ENCODE results near the gene CBX1.
"Not testable (repeated sequence)": the region's sequence is repeated elsewhere in the genome, so short reads cannot be mapped to it uniquely, and the experiment has no call there.

The CBX1 gene

GRCh38 chr17:48036693-48037035, 64.6 kb downstream of the CBX1 start:
- peaks cover 6 to 10% of the 10 kb centered on the region in 2 experiments for H3K4me1 ChIP-seq (ENCODE audit: control insufficient read depth in 1 of 2, insufficient read depth in 2 of 2, low read length in 2 of 2)
- H3K4me3 ChIP-seq (ENCODE audit: low read depth, low read length), result no peak overlapping the region
- peaks cover 5% of the 10 kb centered on the region for H3K9me3 ChIP-seq (ENCODE audit: insufficient read depth, low read depth, low read length)
- no peak overlapping the region for H2BK5ac ChIP-seq (ENCODE audit: low read depth, low read length, poor library complexity)
- no CpG with 5 or more reads among the region's 6 CpGs for WGBS (ENCODE audit: extremely low coverage, insufficient coverage, insufficient read length)
- H4K12ac ChIP-seq (ENCODE audit: low read depth, low read length), result no peak overlapping the region
- H3K14ac ChIP-seq (ENCODE audit: low read length), result no peak overlapping the region
- no peak overlapping the region for H3K4ac ChIP-seq (ENCODE audit: low read depth, low read length)
- H3K18ac ChIP-seq (ENCODE audit: low read length), result no peak overlapping the region
- no peaks in the 10 kb centered on the region for H3K79me2 ChIP-seq (ENCODE audit: control insufficient read depth, insufficient read depth, low read length, poor library complexity)
- H3K79me1 ChIP-seq (ENCODE audit: low read length), result no peaks in the 10 kb centered on the region
- no peak overlapping the region for H4K91ac ChIP-seq (ENCODE audit: low read depth, low read length)
- no peak overlapping the region for H2AK5ac ChIP-seq (ENCODE audit: low read length)
- no peak for DNase-seq
- peaks cover 19% of the 10 kb centered on the region for H3K27me3 ChIP-seq (ENCODE audit: insufficient read depth, low read length)
- H2BK120ac ChIP-seq (ENCODE audit: insufficient read depth, low read length, poor library complexity), result no peak overlapping the region
- H3K27ac ChIP-seq (ENCODE audit: low read depth, low read length), result no peak overlapping the region
- no peak overlapping the region for H3K23ac ChIP-seq (ENCODE audit: low read length)
- no peaks in the 10 kb centered on the region for H3K36me3 ChIP-seq (ENCODE audit: control insufficient read depth in 1 of 2, insufficient read depth in 2 of 2, low read length in 2 of 2)
- H2AFZ ChIP-seq (ENCODE audit: insufficient read depth, low read length, poor library complexity), result no peak overlapping the region
- no peak overlapping the region for H2BK12ac ChIP-seq (ENCODE audit: low read length)
- no peak overlapping the region for H4K8ac ChIP-seq (ENCODE audit: low read depth, low read length)
- peak overlapping the region; percentile 85 for H3K4me2 ChIP-seq (ENCODE audit: low read length)
- no peak overlapping the region for H3K9ac ChIP-seq (ENCODE audit: low read length)

DNA sequence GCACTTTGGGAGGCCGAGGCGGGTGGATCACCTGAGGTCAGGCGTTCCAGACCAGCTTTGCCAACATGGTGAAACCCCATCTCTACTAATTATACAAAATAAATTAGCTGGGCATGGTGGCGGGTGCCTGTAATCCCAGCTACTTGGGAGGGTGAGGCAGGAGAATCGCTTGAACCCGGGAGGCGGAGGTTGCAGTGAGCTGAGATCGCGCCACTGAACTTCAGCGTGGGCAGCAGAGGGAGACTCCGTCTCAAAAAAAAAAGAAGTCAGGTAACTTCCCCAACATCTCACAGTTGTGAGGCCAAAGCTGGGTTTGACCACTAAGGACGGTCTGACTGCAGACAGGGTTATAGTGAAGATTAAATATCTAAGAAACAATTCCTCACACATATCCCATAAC, 66.5 kb downstream of the CBX1 start:
- H3K4ac ChIP-seq (ENCODE audit: low read depth, low read length); DNase-seq; H2BK5ac ChIP-seq (ENCODE audit: low read depth, low read length, poor library complexity); H2AFZ ChIP-seq (ENCODE audit: insufficient read depth, low read length, poor library complexity); H3K79me2 ChIP-seq (ENCODE audit: control insufficient read depth, insufficient read depth, low read length, poor library complexity); H3K14ac ChIP-seq (ENCODE audit: low read length); H3K4me1 ChIP-seq (ENCODE audit: control insufficient read depth in 1 of 2, insufficient read depth in 2 of 2, low read length in 2 of 2); H4K91ac ChIP-seq (ENCODE audit: low read depth, low read length); H3K9ac ChIP-seq (ENCODE audit: low read length); H2AK5ac ChIP-seq (ENCODE audit: low read length); H3K27ac ChIP-seq (ENCODE audit: low read depth, low read length); H3K4me3 ChIP-seq (ENCODE audit: low read depth, low read length); H2BK120ac ChIP-seq (ENCODE audit: insufficient read depth, low read length, poor library complexity); H4K12ac ChIP-seq (ENCODE audit: low read depth, low read length); H3K9me3 ChIP-seq (ENCODE audit: insufficient read depth, low read depth, low read length); H3K18ac ChIP-seq (ENCODE audit: low read length); H3K23ac ChIP-seq (ENCODE audit: low read length); H2BK12ac ChIP-seq (ENCODE audit: low read length); H4K8ac ChIP-seq (ENCODE audit: low read depth, low read length); H3K36me3 ChIP-seq (ENCODE audit: control insufficient read depth in 1 of 2, insufficient read depth in 2 of 2, low read length in 2 of 2); H3K79me1 ChIP-seq (ENCODE audit: low read length); H3K4me2 ChIP-seq (ENCODE audit: low read length): not testable (repeated sequence)
- WGBS (ENCODE audit: extremely low coverage, insufficient coverage, insufficient read length), result no CpG with 5 or more reads among the region's 12 CpGs
- H3K27me3 ChIP-seq (ENCODE audit: insufficient read depth, low read length), result peaks cover 19% of the 10 kb centered on the region

GRCh38 chr17:48031966-48032365, 69.3 kb downstream of the CBX1 start:
- Histone ChIP-seq H4K12ac (ENCODE audit: low read depth, low read length) (no peak overlapping the region), H3K27me3 (ENCODE audit: insufficient read depth, low read length) (peaks cover 6% of the 10 kb centered on the region), H2AFZ (ENCODE audit: insufficient read depth, low read length, poor library complexity) (no peak overlapping the region), H3K4me2 (ENCODE audit: low read length) (no peak overlapping the region), H3K14ac (ENCODE audit: low read length) (no peak overlapping the region), H2BK120ac (ENCODE audit: insufficient read depth, low read length, poor library complexity) (no peak overlapping the region), H3K18ac (ENCODE audit: low read length) (no peak overlapping the region), H2AK5ac (ENCODE audit: low read length) (no peak overlapping the region), H3K23ac (ENCODE audit: low read length) (no peak overlapping the region), H2BK12ac (ENCODE audit: low read length) (no peak overlapping the region), H3K9ac (ENCODE audit: low read length) (no peak overlapping the region), H4K91ac (ENCODE audit: low read depth, low read length) (no peak overlapping the region), H3K36me3 (ENCODE audit: control insufficient read depth in 1 of 2, insufficient read depth in 2 of 2, low read length in 2 of 2) (no peaks in the 10 kb centered on the region), H2BK5ac (ENCODE audit: low read depth, low read length, poor library complexity) (no peak overlapping the region), H4K8ac (ENCODE audit: low read depth, low read length) (no peak overlapping the region), H3K27ac (ENCODE audit: low read depth, low read length) (no peak overlapping the region), H3K4me3 (ENCODE audit: low read depth, low read length) (no peak overlapping the region), H3K79me1 (ENCODE audit: low read length) (no peaks in the 10 kb centered on the region), H3K4ac (ENCODE audit: low read depth, low read length) (no peak overlapping the region), H3K79me2 (ENCODE audit: control insufficient read depth, insufficient read depth, low read length, poor library complexity) (no peaks in the 10 kb centered on the region), H3K4me1 (ENCODE audit: control insufficient read depth in 1 of 2, insufficient read depth in 2 of 2, low read length in 2 of 2) (peaks cover 0 to 1% of the 10 kb centered on the region in 2 experiments), H3K9me3 (ENCODE audit: insufficient read depth, low read depth, low read length) (peaks cover 4% of the 10 kb centered on the region)
- WGBS (ENCODE audit: extremely low coverage, insufficient coverage, insufficient read length), result no CpG with 5 or more reads among the region's 6 CpGs
- DNase-seq, result no peak

DNA sequence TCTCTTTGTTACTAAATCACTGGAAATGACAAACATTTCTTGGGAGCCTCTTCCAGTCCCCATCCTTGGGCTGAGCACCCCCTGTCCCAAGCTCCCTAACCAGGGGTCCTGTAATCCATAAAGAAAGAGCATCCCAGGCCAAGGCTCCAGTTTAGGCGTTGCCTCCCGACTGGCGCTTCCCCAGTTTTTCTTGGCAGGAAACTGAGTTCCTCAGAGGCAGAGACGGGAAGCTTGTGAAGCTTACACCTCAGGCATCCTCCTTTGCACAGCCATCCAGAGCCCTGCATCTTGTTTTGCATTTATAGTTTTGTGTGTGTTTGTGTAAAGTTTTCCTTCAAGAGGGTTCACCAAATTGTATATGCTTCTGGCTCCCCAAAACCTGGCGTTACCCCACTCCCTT, 70.7 kb downstream of the CBX1 start:
- H2BK12ac ChIP-seq (ENCODE audit: low read length), result no peak overlapping the region
- no peak overlapping the region for H3K4me3 ChIP-seq (ENCODE audit: low read depth, low read length)
- no peak overlapping the region for H3K23ac ChIP-seq (ENCODE audit: low read length)
- no peak overlapping the region for H2BK120ac ChIP-seq (ENCODE audit: insufficient read depth, low read length, poor library complexity)
- no peak overlapping the region for H2AFZ ChIP-seq (ENCODE audit: insufficient read depth, low read length, poor library complexity)
- no peak overlapping the region for H2BK5ac ChIP-seq (ENCODE audit: low read depth, low read length, poor library complexity)
- no peaks in the 10 kb centered on the region for H3K27me3 ChIP-seq (ENCODE audit: insufficient read depth, low read length)
- no peak overlapping the region for H2AK5ac ChIP-seq (ENCODE audit: low read length)
- H3K4me2 ChIP-seq (ENCODE audit: low read length), result no peak overlapping the region
- no peak overlapping the region for H4K91ac ChIP-seq (ENCODE audit: low read depth, low read length)
- DNase-seq, result no peak
- no peak overlapping the region for H3K4ac ChIP-seq (ENCODE audit: low read depth, low read length)
- no peak overlapping the region for H3K18ac ChIP-seq (ENCODE audit: low read length)
- H3K79me2 ChIP-seq (ENCODE audit: control insufficient read depth, insufficient read depth, low read length, poor library complexity), result no peaks in the 10 kb centered on the region
- H3K36me3 ChIP-seq (ENCODE audit: control insufficient read depth in 1 of 2, insufficient read depth in 2 of 2, low read length in 2 of 2), result no peaks in the 10 kb centered on the region
- no peak overlapping the region for H3K14ac ChIP-seq (ENCODE audit: low read length)
- no CpG with 5 or more reads among the region's 5 CpGs for WGBS (ENCODE audit: extremely low coverage, insufficient coverage, insufficient read length)
- no peaks in the 10 kb centered on the region for H3K79me1 ChIP-seq (ENCODE audit: low read length)
- no peak overlapping the region for H3K9ac ChIP-seq (ENCODE audit: low read length)
- H3K4me1 ChIP-seq (ENCODE audit: control insufficient read depth in 1 of 2, insufficient read depth in 2 of 2, low read length in 2 of 2), result peaks cover 7 to 11% of the 10 kb centered on the region in 2 experiments
- no peak overlapping the region for H4K8ac ChIP-seq (ENCODE audit: low read depth, low read length)
- H3K27ac ChIP-seq (ENCODE audit: low read depth, low read length), result no peak overlapping the region
- H4K12ac ChIP-seq (ENCODE audit: low read depth, low read length), result no peak overlapping the region
- H3K9me3 ChIP-seq (ENCODE audit: insufficient read depth, low read depth, low read length), result no peaks in the 10 kb centered on the region
